ENCODE measurements around the gene SNAPC2. TPM values are rescaled to one million over a fixed set of nuclear protein-coding genes. Genes with fewer than 3 reads are reported as not detected.

The SNAPC2 gene
- total and polyA plus RNA-seq, 2 of the 13 experiments (the other 11 are each of a cell fraction or from before 2014, with no cell fraction given) = 10.2 to 12.7 TPM

GRCh38 chr19:7897292-7897691 is 22.8 kb upstream of the SNAPC2 start (continued):
- TF ChIP-seq, protein P1, sequence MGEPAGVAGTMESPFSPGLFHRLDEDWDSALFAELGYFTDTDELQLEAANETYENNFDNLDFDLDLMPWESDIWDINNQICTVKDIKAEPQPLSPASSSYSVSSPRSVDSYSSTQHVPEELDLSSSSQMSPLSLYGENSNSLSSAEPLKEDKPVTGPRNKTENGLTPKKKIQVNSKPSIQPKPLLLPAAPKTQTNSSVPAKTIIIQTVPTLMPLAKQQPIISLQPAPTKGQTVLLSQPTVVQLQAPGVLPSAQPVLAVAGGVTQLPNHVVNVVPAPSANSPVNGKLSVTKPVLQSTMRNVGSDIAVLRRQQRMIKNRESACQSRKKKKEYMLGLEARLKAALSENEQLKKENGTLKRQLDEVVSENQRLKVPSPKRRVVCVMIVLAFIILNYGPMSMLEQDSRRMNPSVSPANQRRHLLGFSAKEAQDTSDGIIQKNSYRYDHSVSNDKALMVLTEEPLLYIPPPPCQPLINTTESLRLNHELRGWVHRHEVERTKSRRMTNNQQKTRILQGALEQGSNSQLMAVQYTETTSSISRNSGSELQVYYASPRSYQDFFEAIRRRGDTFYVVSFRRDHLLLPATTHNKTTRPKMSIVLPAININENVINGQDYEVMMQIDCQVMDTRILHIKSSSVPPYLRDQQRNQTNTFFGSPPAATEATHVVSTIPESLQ (CRISPR knock-in tag; conservative IDR thresholded peaks at IDR 0.05) = no peak
- TF ChIP-seq MTF2 (CRISPR knock-in tag; IDR thresholded peaks at IDR 0.05; ENCODE audit: borderline replicate concordance) (no peak), ZNF674 (CRISPR knock-in tag; IDR thresholded peaks at IDR 0.05; ENCODE audit: low read depth) (no peak), ZNF781 (CRISPR knock-in tag; IDR thresholded peaks at IDR 0.05; ENCODE audit: borderline replicate concordance, not compliant biosample characterization) (no peak), ZNF326 (CRISPR knock-in tag; IDR thresholded peaks at IDR 0.05; ENCODE audit: borderline replicate concordance) (no peak), IKZF4 (CRISPR knock-in tag; IDR thresholded peaks at IDR 0.05; ENCODE audit: borderline replicate concordance, low read depth, not compliant biosample characterization) (no peak), ZKSCAN5 (CRISPR knock-in tag; IDR thresholded peaks at IDR 0.05) (no peak), ZNF737 (CRISPR knock-in tag; IDR thresholded peaks at IDR 0.05; ENCODE audit: borderline replicate concordance) (no peak), TARDBP (CRISPR knock-in tag; IDR thresholded peaks at IDR 0.05) (0 out of 2 replicates have a peak, but pooled peaks have one; percentile 21), ZNF484 (CRISPR knock-in tag; IDR thresholded peaks at IDR 0.05; ENCODE audit: borderline replicate concordance, low read depth) (no peak), ARNT (IDR thresholded peaks at IDR 0.05) (no peak), ZNF180 (CRISPR knock-in tag; IDR thresholded peaks at IDR 0.05; ENCODE audit: borderline replicate concordance, low read depth) (no peak), ZNF503 (CRISPR knock-in tag; IDR thresholded peaks at IDR 0.05) (no peak), JUNB (CRISPR knock-in tag; IDR thresholded peaks at IDR 0.05; ENCODE audit: borderline replicate concordance) (no peak), KAT2B (IDR thresholded peaks at IDR 0.05; ENCODE audit: borderline replicate concordance, low read depth, low read length) (no peak), ZNF367 (CRISPR knock-in tag; IDR thresholded peaks at IDR 0.05; ENCODE audit: borderline replicate concordance) (no peak), MED8 (CRISPR knock-in tag; IDR thresholded peaks at IDR 0.05; ENCODE audit: insufficient replicate concordance) (no peak), ZFP36 (IDR thresholded peaks at IDR 0.05; ENCODE audit: borderline replicate concordance, low read depth, low read length, partially characterized antibody) (no peak), ZNF775 (CRISPR knock-in tag; IDR thresholded peaks at IDR 0.05; ENCODE audit: borderline replicate concordance) (no peak), ZNF552 (CRISPR knock-in tag; IDR thresholded peaks at IDR 0.05; ENCODE audit: borderline replicate concordance) (no peak), RARG (CRISPR knock-in tag; IDR thresholded peaks at IDR 0.05; ENCODE audit: low read depth) (no peak), SMAD1 (CRISPR knock-in tag; IDR thresholded peaks at IDR 0.05; ENCODE audit: borderline replicate concordance, low read depth) (no peak), ZNF652 (CRISPR knock-in tag; IDR thresholded peaks at IDR 0.05; ENCODE audit: borderline replicate concordance, low read depth) (no peak), CBFB (CRISPR knock-in tag; IDR thresholded peaks at IDR 0.05) (no peak)
- TF ChIP-seq, protein P2, sequence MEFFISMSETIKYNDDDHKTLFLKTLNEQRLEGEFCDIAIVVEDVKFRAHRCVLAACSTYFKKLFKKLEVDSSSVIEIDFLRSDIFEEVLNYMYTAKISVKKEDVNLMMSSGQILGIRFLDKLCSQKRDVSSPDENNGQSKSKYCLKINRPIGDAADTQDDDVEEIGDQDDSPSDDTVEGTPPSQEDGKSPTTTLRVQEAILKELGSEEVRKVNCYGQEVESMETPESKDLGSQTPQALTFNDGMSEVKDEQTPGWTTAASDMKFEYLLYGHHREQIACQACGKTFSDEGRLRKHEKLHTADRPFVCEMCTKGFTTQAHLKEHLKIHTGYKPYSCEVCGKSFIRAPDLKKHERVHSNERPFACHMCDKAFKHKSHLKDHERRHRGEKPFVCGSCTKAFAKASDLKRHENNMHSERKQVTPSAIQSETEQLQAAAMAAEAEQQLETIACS (CRISPR knock-in tag; IDR thresholded peaks at IDR 0.05) = no peak
- TF ChIP-seq, protein P3, sequence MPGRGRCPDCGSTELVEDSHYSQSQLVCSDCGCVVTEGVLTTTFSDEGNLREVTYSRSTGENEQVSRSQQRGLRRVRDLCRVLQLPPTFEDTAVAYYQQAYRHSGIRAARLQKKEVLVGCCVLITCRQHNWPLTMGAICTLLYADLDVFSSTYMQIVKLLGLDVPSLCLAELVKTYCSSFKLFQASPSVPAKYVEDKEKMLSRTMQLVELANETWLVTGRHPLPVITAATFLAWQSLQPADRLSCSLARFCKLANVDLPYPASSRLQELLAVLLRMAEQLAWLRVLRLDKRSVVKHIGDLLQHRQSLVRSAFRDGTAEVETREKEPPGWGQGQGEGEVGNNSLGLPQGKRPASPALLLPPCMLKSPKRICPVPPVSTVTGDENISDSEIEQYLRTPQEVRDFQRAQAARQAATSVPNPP (CRISPR knock-in tag; IDR thresholded peaks at IDR 0.05) = no peak
